GM12872 (cell line): Measurements from ENCODE around the gene ZNF277.

ENCODE experiments used
- TF ChIP-seq, protein P1 (sequence below): IDR thresholded peaks from 3 replicates; pipeline ENCODE4 v1.5.1; 2011; ENCODE audit warnings: low read depth, mild to moderate bottlenecking, low read length, moderate library complexity; ENCODE audit not compliant: insufficient read depth

The ZNF277 gene

GRCh38 chr7:112195717-112196116 is 10.8 kb upstream of the ZNF277 start:
- TF ChIP-seq, protein P1, sequence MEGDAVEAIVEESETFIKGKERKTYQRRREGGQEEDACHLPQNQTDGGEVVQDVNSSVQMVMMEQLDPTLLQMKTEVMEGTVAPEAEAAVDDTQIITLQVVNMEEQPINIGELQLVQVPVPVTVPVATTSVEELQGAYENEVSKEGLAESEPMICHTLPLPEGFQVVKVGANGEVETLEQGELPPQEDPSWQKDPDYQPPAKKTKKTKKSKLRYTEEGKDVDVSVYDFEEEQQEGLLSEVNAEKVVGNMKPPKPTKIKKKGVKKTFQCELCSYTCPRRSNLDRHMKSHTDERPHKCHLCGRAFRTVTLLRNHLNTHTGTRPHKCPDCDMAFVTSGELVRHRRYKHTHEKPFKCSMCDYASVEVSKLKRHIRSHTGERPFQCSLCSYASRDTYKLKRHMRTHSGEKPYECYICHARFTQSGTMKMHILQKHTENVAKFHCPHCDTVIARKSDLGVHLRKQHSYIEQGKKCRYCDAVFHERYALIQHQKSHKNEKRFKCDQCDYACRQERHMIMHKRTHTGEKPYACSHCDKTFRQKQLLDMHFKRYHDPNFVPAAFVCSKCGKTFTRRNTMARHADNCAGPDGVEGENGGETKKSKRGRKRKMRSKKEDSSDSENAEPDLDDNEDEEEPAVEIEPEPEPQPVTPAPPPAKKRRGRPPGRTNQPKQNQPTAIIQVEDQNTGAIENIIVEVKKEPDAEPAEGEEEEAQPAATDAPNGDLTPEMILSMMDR, result no peak

DNA sequence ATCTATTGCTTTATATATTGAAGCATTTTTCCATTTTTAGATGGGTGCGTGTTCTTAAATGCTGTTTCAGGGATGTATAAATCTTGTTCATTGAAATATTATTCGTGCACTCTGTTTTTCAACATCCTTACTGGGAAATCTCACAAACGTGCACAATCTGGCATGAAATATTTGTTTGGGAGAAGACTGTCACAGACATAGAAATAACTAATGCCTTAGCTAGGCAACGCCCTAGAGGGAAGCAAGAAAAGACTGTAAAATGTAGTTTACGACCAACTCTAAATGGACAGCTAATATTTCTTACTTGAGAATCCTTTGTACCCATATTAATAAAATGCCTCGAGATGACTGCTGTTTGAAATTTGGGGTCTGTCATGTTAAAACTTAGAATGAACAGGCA is 9.2 kb upstream of the ZNF277 start:
- TF ChIP-seq, protein P1, result no peak

DNA sequence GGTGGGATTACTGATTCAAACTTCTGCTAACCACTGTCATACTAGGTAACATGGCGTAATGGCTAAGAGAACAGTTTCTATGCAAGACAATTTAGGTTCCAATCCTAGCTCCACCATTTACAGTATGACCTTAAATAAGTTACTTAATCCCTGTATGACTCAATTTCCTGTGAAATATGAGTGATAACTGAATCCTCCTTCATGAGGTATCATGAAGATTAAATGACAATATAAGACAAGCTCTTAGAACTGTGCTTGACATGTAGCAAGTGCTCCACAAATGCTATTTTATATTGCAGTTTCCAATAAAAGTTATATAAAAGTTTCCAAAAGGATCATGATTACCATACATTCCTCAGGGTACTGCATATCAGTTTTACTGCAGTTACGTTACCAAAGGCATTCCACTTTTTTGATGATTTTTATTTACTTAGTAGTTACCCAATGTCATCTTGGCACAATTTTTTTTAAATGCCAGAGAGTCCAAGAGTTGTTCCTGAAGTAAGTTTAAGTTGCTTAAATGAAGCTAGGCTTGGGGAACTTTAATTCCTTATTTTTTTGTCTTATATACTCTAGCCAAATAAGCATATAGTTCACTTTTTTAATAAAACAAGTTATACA is 7.3 kb upstream of the ZNF277 start:
- TF ChIP-seq, protein P1, result no peak

DNA sequence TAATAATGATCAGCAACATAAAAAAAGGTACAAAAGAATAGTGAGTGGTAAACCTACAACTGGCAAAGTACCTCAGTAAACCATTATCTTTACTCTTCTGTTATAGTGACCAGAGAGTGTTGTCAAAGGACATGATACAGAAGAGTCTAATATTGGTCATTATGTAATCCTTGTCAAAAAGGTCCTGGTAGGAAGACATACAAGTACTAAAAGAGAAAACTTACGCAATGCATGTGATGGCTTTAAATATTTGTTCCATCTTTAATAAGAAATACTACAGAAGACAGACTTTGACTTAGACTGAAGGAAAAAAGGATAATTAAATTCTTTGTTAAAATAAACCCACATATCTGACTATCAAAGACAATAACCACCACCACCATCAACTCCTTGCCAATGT is 6.8 kb upstream of the ZNF277 start:
- TF ChIP-seq, protein P1, result no peak

- TF ChIP-seq, protein P1, result no peak
Measured at GRCh38 chr7:112201411-112201810, 5.1 kb upstream of the ZNF277 start.

DNA sequence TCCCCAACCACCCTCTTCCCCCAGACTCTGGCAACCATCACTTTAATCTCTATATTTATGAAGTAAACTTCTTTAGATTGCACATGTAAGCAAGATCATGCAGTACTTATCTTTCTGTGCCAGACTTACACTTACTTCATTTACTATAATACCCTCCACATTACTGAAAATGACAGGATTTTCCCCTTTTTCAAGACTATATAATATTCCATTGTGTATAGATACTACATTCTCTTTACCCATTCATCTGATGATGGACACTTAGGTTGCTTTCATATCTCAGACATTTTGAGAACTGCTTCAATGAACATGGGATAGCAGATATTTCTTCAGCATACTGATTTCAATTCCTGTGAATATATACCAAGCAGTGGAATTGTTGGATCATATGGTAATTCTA is 4.7 kb upstream of the ZNF277 start:
- TF ChIP-seq, protein P1, result no peak

DNA sequence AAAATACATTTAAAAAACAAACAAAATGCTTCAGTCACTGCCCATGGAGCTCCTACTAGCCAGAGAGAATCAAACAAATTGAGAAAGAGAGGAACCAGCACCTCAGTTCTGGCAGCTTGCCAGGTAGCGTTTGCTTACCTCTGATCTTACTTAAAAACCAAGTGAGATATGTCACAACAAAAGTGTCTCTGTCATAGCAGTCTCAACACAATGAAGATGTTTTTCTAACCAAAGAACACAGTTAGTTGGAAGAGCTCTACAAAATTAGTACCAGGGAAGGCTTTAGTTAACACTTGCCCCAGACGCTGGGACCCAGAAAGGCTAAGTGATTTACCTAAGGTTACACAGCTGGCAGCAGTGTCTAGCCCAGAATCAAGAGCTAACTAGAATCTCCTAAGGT is 3.7 kb upstream of the ZNF277 start:
- TF ChIP-seq, protein P1, result no peak
